T-helper 1 cell (primary cell): ENCODE measurements around the gene GLP2R.
"Not testable (repeated sequence)": the region's sequence is repeated elsewhere in the genome, so short reads cannot be mapped to it uniquely, and the experiment has no call there.

Experiments
- DNase-seq, 5 donors: peaks; one replicate each; pipeline ENCODE4 v3.0.0-alpha.2; 2012 to 2020
- total RNA-seq, 4 donors: gene quantifications; one replicate each; lab custom pipeline; 2026; lab: John Stamatoyannopoulos, UW

GLP2R gene, protein sequence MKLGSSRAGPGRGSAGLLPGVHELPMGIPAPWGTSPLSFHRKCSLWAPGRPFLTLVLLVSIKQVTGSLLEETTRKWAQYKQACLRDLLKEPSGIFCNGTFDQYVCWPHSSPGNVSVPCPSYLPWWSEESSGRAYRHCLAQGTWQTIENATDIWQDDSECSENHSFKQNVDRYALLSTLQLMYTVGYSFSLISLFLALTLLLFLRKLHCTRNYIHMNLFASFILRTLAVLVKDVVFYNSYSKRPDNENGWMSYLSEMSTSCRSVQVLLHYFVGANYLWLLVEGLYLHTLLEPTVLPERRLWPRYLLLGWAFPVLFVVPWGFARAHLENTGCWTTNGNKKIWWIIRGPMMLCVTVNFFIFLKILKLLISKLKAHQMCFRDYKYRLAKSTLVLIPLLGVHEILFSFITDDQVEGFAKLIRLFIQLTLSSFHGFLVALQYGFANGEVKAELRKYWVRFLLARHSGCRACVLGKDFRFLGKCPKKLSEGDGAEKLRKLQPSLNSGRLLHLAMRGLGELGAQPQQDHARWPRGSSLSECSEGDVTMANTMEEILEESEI
- 0 reads per million in 4 donors for total RNA-seq

- no peak for DNase-seq
Observed at GRCh38 chr17:9825641-9826150, at the start of gene GLP2R. GLP2R (plus strand) TSS chr17:9825924; CDS start chr17:9826064, 140 bp downstream.

DNA sequence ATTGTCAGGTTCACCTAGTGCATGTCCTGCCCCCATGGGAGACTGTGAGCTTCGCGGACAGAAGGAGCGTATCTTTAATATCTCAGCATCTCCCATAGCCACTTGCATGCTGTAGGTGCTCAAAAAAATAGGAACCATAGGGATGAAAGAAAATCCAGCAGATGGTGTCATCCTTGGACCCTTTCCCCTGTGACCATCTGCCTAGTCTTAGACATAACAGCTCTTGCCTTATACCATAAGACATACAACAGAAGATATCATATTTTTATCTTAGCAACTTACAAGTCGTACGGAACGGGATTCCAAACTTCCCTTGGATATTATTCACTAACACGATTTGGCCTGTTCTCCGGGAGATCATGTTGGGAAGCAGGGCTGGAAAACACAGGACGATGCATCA is 48.8 kb upstream of the GLP2R start:
- no peak for DNase-seq

DNA sequence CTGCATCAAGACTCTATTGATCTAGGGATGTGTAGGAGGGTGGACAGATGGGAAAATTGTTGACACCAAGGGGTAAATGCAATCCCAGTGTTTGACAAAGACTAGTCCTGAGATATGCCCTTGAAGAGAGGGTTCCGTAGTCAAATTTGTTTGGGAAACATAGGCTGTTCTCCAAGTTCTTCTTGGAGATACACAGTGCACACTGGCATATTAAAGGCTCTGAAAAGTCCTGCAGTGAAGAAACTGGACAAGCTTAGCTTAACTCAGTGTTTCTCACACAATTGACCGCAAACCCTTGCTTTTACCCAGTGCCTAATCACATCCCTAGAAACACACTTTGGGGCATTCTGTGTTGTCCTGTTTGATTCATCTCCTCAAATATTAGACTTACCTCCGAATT is 45.2 kb upstream of the GLP2R start:
- DNase-seq = no peak

DNA sequence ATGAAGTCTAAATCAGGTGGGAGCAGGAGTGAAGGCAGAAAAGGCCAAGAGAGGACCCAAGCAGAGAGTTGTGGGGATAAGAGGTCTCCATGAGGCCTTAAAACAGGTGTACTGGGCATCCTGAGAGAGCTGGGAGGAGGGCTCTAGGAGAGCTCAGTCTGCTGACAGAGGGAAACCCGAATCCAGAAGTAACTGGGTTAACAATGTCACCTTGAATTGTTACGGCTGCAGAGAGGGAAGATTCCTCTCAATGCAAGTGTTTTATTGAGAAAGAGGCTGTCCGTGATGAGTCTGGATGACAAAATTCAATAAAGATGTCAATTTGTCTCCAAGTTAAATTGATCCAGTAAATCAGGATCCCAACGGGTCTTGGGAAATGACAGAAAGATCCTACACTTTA is 42.7 kb upstream of the GLP2R start:
- no peak for DNase-seq

DNA sequence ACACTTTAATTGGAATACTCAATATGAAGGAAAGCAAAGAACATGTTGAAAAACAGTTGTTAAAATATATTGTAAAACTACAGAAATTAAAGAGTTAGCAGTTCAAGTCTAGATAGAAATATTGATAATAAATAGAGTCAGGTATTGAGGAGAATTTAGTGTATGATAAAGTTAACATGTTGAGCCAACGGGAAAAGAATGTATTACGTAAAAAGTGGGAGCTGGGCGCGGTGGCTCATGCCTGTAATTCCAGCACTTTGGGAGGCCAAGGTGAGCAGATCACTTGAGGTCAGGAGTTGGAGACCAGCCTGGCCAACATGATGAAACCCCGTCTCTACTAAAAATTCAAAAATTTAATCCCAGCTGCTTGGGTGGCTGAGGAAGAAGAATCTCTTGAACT is 42.3 kb upstream of the GLP2R start:
- not testable (repeated sequence) for DNase-seq

DNA sequence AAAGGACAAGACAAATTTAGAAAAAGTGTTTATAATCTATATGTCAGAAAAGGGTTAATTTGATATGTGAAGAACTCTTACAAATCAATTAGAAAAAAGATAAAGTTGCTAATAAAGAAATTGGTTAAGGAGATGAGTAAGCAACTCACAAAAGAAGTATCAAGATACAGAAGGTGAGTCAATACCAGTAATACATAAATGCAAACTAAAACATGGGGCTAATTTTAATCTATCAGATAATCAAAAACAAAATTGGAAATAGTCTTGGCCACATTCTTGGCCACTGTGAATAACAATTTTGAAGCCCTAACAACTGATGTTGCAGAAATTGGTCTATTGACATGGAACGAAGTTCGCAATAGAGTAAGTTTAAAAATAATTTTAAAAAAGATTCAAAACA is 41.2 kb upstream of the GLP2R start:
- DNase-seq = no peak

- DNase-seq = no peak
Observed at GRCh38 chr17:9788601-9789000, 37.1 kb upstream of the GLP2R start.

- DNase-seq = no peak
Observed at GRCh38 chr17:9790316-9790715, 35.4 kb upstream of the GLP2R start.

DNA sequence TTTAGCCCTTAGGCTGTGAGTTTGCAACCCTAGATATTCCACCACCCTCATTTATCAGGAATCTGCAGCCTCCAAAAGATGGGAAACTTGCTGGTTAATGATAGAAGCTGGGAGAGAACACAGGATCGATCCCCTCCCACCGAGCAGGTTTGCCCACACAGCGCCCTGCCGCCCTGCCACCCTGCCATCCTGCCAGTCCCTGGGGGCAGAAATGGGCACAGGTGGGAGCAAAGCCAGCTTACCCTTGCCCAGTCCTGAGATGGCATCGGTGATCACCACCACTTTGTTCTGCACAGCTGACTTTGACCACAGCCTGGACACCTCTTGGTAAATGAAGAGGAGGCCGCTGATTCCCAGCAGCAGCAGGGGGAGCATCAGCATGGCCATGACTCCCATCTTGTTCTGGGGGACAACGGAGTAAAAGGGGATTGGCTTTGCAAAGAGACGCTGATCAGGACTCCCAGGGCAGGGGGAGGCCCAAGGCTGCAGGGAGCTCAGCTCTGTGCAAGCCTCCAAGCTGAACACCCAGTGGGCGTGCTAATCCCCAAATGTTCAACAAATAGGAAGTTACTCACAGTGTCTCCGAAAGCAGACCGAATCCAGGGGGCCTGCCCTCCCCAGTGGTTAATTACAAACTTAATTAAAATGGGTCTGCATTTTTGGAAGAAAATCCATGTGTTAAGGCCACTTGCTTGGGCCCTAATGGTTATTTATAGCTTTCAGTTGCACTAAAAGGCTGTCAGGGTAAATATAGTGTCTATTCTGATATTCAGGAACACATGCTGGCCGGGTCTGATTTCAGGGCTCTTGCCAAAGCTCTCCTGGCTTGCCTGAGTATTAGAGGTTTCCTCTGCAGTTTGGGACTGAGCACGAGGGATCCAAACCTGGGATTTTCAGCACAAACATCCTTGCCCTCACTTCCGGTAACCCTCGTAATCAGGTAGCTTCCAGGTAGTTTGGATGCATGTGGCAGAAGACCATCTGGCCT is 34.5 kb upstream of the GLP2R start, which contains the start of gene DHRS7C:
Gene DHRS7C (minus strand): TSS at position 704 of the 988 bp plus-strand sequence. CDS start 308 bp downstream, at position 396.
- no peak for DNase-seq

- DNase-seq = no peak
Observed at GRCh38 chr17:9792181-9792840, 33.4 kb upstream of the GLP2R start.

DNA sequence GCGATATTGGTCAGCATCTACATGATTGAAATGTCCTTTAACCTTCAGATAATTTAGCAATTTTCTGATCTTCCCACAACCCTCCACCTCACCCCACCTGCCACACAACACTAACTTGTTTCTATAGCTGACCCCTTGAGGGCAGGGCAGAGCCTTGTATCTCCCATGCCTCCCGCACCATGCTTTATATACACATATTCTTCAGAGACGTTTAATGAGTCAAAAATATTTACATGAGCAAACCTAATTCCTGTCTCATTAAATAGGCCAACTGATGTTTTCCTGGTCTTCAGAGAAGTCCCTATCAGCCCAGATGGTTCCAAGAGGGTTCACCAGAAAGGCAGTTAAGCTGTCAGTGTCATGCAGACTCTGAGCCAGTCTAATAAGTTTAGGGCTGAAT is 27.7 kb upstream of the GLP2R start:
- no peak for DNase-seq

DNA sequence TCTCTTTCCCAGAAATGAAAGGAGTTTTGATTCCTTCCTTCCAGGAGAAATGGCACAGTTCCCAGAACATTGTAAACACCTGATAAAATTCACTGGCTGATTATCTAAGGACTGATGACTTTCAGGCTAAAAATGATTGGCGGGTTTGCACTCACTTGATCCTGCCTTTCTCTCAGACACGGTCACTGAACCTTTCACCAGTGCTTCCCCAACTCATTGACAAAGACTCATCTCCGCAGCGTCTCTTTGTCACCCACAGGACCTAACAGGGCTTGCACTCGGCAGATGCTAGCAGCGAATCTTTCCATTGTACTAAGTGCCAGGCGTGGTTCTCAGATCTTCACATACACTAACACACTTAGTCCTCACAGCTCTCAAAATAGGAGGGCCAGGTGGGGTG is 27.0 kb upstream of the GLP2R start:
- DNase-seq = no peak

DNA sequence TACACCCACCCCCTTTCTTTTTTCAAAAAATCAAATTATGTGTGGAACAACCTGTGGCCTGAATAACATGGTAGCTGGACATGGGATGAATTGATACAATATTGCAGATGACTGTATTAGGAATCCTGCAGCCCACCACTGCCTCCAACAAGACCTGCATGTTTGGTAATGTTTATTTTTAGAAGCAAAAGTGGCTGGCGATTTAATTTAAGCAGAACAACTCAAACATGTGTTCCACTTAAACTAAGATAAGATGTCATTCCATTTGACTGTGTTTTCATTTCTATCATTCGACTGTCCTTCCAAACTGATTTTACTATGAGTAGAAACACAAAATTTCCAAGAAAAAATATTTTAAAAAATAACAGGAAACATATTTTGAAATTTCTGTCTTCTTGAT is 24.2 kb upstream of the GLP2R start:
- DNase-seq = no peak

DNA sequence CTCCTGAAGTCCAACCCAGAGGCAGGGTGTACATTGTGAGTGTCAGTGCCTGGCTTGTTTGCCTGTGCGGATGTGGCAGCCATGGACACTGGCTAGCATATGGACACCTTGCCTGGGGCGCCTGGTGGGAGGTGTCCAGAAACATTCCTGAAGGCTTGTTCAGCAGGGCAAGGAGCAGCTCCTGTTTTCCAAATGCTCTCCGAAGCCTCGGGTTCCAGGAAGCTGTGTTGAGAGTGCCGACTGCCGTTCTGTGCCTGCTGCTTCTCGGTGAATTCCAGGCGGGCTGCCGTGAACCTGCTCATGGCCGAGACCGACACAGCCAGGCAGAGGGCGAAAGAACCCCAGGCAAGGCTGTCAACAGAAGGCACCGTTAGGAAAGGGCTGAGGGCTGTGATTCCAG is 23.4 kb upstream of the GLP2R start:
- no peak for DNase-seq

DNA sequence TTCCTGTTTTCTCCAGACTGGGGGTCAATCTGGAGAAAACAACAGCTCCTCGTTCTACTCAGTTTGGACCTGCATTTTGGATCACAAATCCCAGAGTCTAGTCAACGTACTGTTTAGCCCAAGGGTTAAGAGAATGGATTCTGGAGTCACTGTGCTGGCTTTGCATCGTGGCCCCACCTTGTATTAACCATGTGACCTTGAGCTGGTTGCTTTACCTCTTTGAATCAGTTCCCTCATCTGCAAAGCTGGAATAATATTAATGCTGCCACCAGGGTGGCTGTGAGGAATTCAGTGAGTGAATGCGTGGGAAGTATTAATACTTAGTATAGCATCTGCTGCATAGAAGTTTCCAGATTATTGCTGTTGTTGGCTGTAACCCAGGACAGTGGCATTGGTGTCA is 23.0 kb upstream of the GLP2R start:
- no peak for DNase-seq

GRCh38 chr17:9805769-9806168 is 20.0 kb upstream of the GLP2R start:
- no peak for DNase-seq

- DNase-seq = no peak
Observed at GRCh38 chr17:9806699-9807098, 19.0 kb upstream of the GLP2R start.

- no peak for DNase-seq
Observed at GRCh38 chr17:9809409-9809808, 16.3 kb upstream of the GLP2R start.

DNA sequence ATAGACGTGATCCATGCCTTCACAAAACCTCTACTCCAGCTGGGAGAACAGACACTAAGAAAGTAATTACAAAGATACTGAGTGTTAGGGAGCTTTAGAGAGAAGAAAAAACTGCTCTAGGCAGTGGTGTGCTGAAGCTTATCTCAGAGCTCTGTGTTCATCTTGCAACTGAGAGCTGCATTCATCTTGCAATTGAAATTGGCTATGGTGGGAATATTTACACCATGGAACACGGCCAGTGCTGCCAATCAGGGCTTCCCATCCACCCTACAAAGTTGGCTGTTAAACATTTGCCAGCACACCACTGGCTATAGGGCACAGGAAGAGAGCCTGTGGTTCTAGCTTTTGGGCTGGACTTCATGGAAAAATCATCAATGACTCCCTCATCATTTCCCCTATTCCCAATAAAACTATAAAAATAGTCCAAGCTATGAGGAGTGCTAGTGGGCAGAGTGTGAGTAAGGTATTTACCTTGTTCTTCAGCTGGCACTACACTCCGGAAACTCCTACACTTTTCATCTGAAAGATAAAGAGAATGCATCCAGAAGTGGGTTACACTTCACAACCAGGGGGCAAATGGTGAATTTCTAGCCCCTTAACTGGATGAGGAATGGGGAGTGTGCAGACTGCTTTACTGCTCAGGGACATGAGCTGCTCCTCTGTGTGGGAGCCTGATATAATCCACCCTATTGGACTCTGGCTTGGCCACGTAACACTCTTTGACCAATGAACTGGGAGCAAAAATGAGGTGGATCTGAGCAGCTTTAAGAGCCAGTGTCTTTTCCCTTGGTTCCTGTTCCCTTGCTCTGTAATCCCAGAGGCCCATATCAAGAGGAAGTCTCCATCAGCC is 15.4 kb upstream of the GLP2R start:
- DNase-seq = no peak

- DNase-seq = no peak
Observed at GRCh38 chr17:9811086-9811485, 14.6 kb upstream of the GLP2R start.

DNA sequence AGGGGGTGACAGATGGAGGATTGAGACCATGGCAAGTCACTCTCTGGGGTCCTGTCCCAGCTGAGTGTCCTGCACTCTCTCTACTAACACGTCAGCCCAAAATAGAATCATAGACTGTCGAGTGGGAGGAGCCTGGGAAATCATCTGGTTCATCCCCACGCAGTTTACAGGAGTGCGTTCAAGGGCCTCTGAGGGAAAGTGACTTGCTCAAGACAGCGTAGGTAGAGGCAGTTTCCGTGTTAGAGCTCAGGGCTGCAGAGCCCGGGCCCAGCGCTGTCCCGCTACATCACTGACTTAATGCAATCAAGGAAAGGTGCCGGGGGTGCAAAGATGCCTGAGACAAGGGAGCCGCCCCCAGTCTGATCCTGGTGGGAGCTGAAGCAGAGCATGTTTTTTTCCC is 14.2 kb upstream of the GLP2R start:
- DNase-seq = no peak
